HG02571 (cell line): ENCODE measurements around the gene MYOM1.

Source experiments
- ATAC-seq: cut with Tn5 transposase; IDR thresholded peaks from one replicate; pipeline ENCODE4 v1.9.1; 2021; ENCODE audit warnings: mild to moderate bottlenecking, moderate library complexity; ENCODE audit not compliant: unreplicated experiment

MYOM1 gene

GRCh38 chr18:3121259-3121658, 98.5 kb downstream of the MYOM1 start:
- ATAC-seq: no peak

- ATAC-seq: no peak
Observed at GRCh38 chr18:3120356-3120755, 99.4 kb downstream of the MYOM1 start.

- ATAC-seq: no peak
Observed at GRCh38 chr18:3119401-3120341, 100.1 kb downstream of the MYOM1 start.

GRCh38 chr18:3118195-3119010, 101.4 kb downstream of the MYOM1 start:
- ATAC-seq: no peak

GRCh38 chr18:3117493-3118192, 102.1 kb downstream of the MYOM1 start:
- ATAC-seq: no peak

- no peak for ATAC-seq
Observed at GRCh38 chr18:3115447-3116030, 104.2 kb downstream of the MYOM1 start.

- ATAC-seq: no peak
Observed at GRCh38 chr18:3114451-3114850, 105.3 kb downstream of the MYOM1 start.

- no peak for ATAC-seq
Observed at GRCh38 chr18:3114026-3114425, 105.7 kb downstream of the MYOM1 start.

- ATAC-seq: no peak
Observed at GRCh38 chr18:3111523-3112240, 108.1 kb downstream of the MYOM1 start.

GRCh38 chr18:3110034-3110752, 109.6 kb downstream of the MYOM1 start:
- no peak for ATAC-seq

GRCh38 chr18:3107740-3108151, 112.0 kb downstream of the MYOM1 start:
- ATAC-seq: no peak

- ATAC-seq: no peak
Observed at GRCh38 chr18:3104190-3105054, 115.3 kb downstream of the MYOM1 start.

GRCh38 chr18:3103576-3103975, 116.2 kb downstream of the MYOM1 start:
- ATAC-seq: no peak

GRCh38 chr18:3102983-3103382, 116.8 kb downstream of the MYOM1 start:
- ATAC-seq: no peak

- ATAC-seq: no peak
Observed at GRCh38 chr18:3100498-3101132, 119.2 kb downstream of the MYOM1 start.

- no peak for ATAC-seq
Observed at GRCh38 chr18:3099327-3099726, 120.4 kb downstream of the MYOM1 start.

- ATAC-seq: no peak
Observed at GRCh38 chr18:3097082-3097481, 122.7 kb downstream of the MYOM1 start.

GRCh38 chr18:3095921-3096320, 123.8 kb downstream of the MYOM1 start:
- ATAC-seq: no peak
